HEK293T (cell line): Measurements from ENCODE around the gene DCTN3.
A peak's percentile ranks its signal among the peaks of the same experiment; 100 is the strongest.

Experiments
- ELF4 ChIP-seq: fragments of 450-650 bp; IDR thresholded peaks from 2 replicates; pipeline ENCODE4 v1.6.1; 2017; ENCODE audit warnings: antibody characterized with exemption
- L3MBTL2 ChIP-seq: fragments of 450-650 bp; conservative IDR thresholded peaks from 2 replicates; pipeline ENCODE4 v1.6.1; 2016; ENCODE audit warnings: mild to moderate bottlenecking
- NFRKB ChIP-seq: fragments of 450-650 bp; IDR thresholded peaks from 2 replicates; pipeline ENCODE4 v1.6.1; 2016; ENCODE audit warnings: mild to moderate bottlenecking, moderate library complexity
- SP1 ChIP-seq: fragments of 450-650 bp; IDR thresholded peaks from 2 replicates; pipeline ENCODE4 v1.6.1; 2017
- SUZ12 ChIP-seq: fragments of 450-650 bp; IDR thresholded peaks from 2 replicates; pipeline ENCODE4 v1.6.1; 2016; ENCODE audit warnings: mild to moderate bottlenecking
- TARDBP ChIP-seq: fragments of 450-650 bp; IDR thresholded peaks from 2 replicates; pipeline ENCODE4 v1.6.1; 2016
- ZNF384 ChIP-seq: fragments of 450-650 bp; IDR thresholded peaks from 2 replicates; pipeline ENCODE4 v1.6.1; 2016
- TF ChIP-seq, protein P1 (sequence below): fragments of 450-650 bp; IDR thresholded peaks from 2 replicates; pipeline ENCODE4 v1.6.1; 2016

DNA sequence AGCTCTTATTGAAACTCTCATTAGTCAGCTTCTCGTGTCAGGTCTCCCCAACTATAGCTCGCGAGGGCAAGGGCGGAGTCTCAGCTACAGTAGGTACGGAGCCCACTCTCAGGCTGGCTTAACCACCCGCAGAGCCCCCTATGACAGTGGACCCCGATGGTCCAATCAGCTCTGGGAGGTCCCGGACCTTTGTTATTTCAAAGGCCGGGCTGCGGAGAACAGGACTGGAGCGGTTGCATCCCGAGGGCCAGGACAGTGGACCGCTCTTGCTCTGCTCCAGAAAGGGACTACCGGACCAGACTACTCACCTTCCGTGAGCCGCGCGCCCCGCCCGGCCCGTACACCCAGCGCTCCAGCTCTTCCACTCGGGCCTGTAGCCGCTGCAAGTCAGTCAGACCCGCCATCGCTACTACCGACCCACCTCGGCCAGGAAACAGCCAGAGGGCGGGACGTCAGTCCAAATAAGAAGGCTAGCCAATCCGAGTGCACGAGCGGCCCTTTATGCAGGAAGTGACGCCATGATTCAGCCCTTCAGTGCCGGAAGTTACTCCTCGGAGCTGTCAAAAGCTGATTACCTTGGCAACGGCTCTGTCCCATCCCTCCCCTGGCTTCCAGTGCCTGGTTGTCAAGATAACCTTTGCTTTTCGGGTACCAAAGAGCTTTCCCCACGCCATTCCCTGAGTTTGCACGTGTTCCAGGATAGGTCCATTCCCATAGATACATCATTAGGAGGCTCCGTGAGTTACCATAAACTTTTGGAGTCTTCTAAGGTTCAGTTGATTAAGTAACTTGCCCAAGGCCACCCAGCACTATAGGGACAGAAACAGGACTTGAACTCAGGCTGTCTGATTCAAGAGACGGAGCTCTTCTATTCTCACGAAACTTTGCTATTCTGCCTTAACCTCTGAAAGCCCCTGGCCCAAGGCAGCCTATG lies at the start of gene DCTN3:
- no peak for TF ChIP-seq NFRKB
- no peak for TF ChIP-seq ZNF384
- no peak for TF ChIP-seq SP1
- TF ChIP-seq SUZ12 = no peak
- TF ChIP-seq, protein P1, sequence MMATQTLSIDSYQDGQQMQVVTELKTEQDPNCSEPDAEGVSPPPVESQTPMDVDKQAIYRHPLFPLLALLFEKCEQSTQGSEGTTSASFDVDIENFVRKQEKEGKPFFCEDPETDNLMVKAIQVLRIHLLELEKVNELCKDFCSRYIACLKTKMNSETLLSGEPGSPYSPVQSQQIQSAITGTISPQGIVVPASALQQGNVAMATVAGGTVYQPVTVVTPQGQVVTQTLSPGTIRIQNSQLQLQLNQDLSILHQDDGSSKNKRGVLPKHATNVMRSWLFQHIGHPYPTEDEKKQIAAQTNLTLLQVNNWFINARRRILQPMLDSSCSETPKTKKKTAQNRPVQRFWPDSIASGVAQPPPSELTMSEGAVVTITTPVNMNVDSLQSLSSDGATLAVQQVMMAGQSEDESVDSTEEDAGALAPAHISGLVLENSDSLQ = peak; percentile 96
- TF ChIP-seq L3MBTL2 = no peak
- no peak for TF ChIP-seq TARDBP
- TF ChIP-seq ELF4 = peak; percentile 28; the same call in 1 of the 2 replicates
